Midbrain (tissue), 1 donor: ENCODE measurements around the gene KCNK1.
"Not testable (repeated sequence)": the region's sequence is repeated elsewhere in the genome, so short reads cannot be mapped to it uniquely, and the experiment has no call there.

ENCODE experiments used
- DNase-seq: peaks from one replicate; lab custom pipeline; 2025; lab: John Stamatoyannopoulos, UW

KCNK1 gene

GRCh38 chr1:233607252-233608119 lies 6.4 kb upstream of the KCNK1 start:
- DNase-seq, result no peak

- no peak for DNase-seq
Measured at GRCh38 chr1:233608988-233609387, 4.9 kb upstream of the KCNK1 start.

GRCh38 chr1:233609926-233610325 lies 4.0 kb upstream of the KCNK1 start:
- DNase-seq, result no peak

- DNase-seq, result no peak
Measured at GRCh38 chr1:233610628-233611027, 3.3 kb upstream of the KCNK1 start.

GRCh38 chr1:233611363-233611762 lies 2.5 kb upstream of the KCNK1 start:
- not testable (repeated sequence) for DNase-seq

GRCh38 chr1:233614173-233614742 lies 352 bp downstream of the KCNK1 start:
- DNase-seq, result peak; percentile 34

GRCh38 chr1:233614743-233615521 lies 1.0 kb downstream of the KCNK1 start:
- DNase-seq, result no peak

GRCh38 chr1:233615571-233615970 lies 1.7 kb downstream of the KCNK1 start:
- DNase-seq, result no peak

- DNase-seq, result no peak
Measured at GRCh38 chr1:233617025-233617424, 3.1 kb downstream of the KCNK1 start.

- DNase-seq, result not testable (repeated sequence)
Measured at GRCh38 chr1:233619414-233619813, 5.5 kb downstream of the KCNK1 start.

GRCh38 chr1:233620065-233620464 lies 6.2 kb downstream of the KCNK1 start:
- DNase-seq, result no peak

- DNase-seq, result no peak
Measured at GRCh38 chr1:233621923-233622322, 8.0 kb downstream of the KCNK1 start.

GRCh38 chr1:233624289-233624688 lies 10.4 kb downstream of the KCNK1 start:
- DNase-seq, result no peak

- DNase-seq, result no peak
Measured at GRCh38 chr1:233625087-233625486, 11.2 kb downstream of the KCNK1 start.

GRCh38 chr1:233625510-233625981 lies 11.6 kb downstream of the KCNK1 start:
- no peak for DNase-seq

- no peak for DNase-seq
Measured at GRCh38 chr1:233627376-233627775, 13.5 kb downstream of the KCNK1 start.

- DNase-seq, result no peak
Measured at GRCh38 chr1:233627823-233628222, 13.9 kb downstream of the KCNK1 start.

GRCh38 chr1:233629305-233629935 lies 15.5 kb downstream of the KCNK1 start:
- DNase-seq, result no peak

GRCh38 chr1:233631810-233632405 lies 18.0 kb downstream of the KCNK1 start:
- no peak for DNase-seq

GRCh38 chr1:233632436-233632835 lies 18.5 kb downstream of the KCNK1 start:
- no peak for DNase-seq

- no peak for DNase-seq
Measured at GRCh38 chr1:233635765-233636502, 22.0 kb downstream of the KCNK1 start.
